Endothelial cell of umbilical vein (primary cell): ENCODE data around the gene PPA2.

Source experiments
- CTCF ChIP-seq, 2 donors: IDR thresholded peaks; 1 replicate in 1 of 2; 2 replicates in 1 of 2; pipeline ENCODE4 v1.5.1; 2011; ENCODE audit warnings: low read length in 2 of 2, mild to moderate bottlenecking in 2 of 2, moderate library complexity in 2 of 2, control low read depth in 1 of 2, inconsistent platforms in 1 of 2, low read depth in 1 of 2; ENCODE audit not compliant: insufficient read depth in 1 of 2; ENCODE audit errors: extremely low read depth in 1 of 2
- EZH2 ChIP-seq: IDR thresholded peaks from 2 replicates; pipeline ENCODE4 v1.6.1; 2012; ENCODE audit warnings: borderline replicate concordance, low read depth, mild to moderate bottlenecking, moderate library complexity, low read length, inconsistent platforms; ENCODE audit not compliant: severe bottlenecking
- FOS ChIP-seq: IDR thresholded peaks from 2 replicates; pipeline ENCODE4 v1.6.1; 2011; ENCODE audit warnings: mild to moderate bottlenecking, low read length, moderate library complexity, borderline replicate concordance; ENCODE audit not compliant: insufficient read depth
- GATA2 ChIP-seq: IDR thresholded peaks from 2 replicates; pipeline ENCODE4 v1.7.0; 2011; ENCODE audit warnings: low read depth, mild to moderate bottlenecking, moderate library complexity, mixed read lengths, low read length; ENCODE audit not compliant: insufficient read length, insufficient read depth
- JUN ChIP-seq: IDR thresholded peaks from 2 replicates; pipeline ENCODE4 v1.6.1; 2011; ENCODE audit warnings: borderline replicate concordance, low read depth; ENCODE audit not compliant: insufficient read length, insufficient read depth
- MAX ChIP-seq: IDR thresholded peaks from 2 replicates; pipeline ENCODE4 v1.6.1; 2011; ENCODE audit not compliant: insufficient read depth, insufficient read length
- MYC ChIP-seq: IDR thresholded peaks from one replicate; pipeline ENCODE4 v1.6.1; 2011; ENCODE audit warnings: mild to moderate bottlenecking, low read depth, low read length
- POLR2A ChIP-seq: IDR thresholded peaks from 2 replicates; pipeline ENCODE4 v1.6.1; 2012; ENCODE audit warnings: low read depth, mild to moderate bottlenecking, control low read depth, low read length
- POLR2AphosphoS5 ChIP-seq: IDR thresholded peaks from 2 replicates; pipeline ENCODE4 v1.6.1; 2012; ENCODE audit warnings: low read depth, mild to moderate bottlenecking, control low read depth, low read length, moderate library complexity; ENCODE audit not compliant: insufficient read depth

- TF ChIP-seq EZH2 (no peak), MAX (no peak), POLR2A (no peak), CTCF (IDR thresholded peaks at IDR 0.05; ENCODE audit: extremely low read depth in 1 of 2, insufficient read depth in 1 of 2, low read depth in 1 of 2, low read length in 2 of 2) (no peak), POLR2AphosphoS5 (no peak), JUN (no peak), FOS (no peak), MYC (no peak), GATA2 (no peak)
These were observed 20.2 kb downstream of the PPA2 start for GRCh38 chr4:105453550-105454205.
